HL-60 (cell line): ENCODE data around the gene TEDDM1.

Source experiments
- DNase-seq, 2 experiments: peaks; one replicate each; pipeline ENCODE4 v3.0.0-alpha.2; 2010 to 2020; ENCODE audit warnings: low read depth in 1 of 2, low spot score in 1 of 2
- H3K27ac ChIP-seq: fragments of 250-450 bp; sonication (Bioruptor Pico); replicated peaks from 2 replicates; pipeline ENCODE4 v1.5.1; 2020; ENCODE audit warnings: mild to moderate bottlenecking, moderate library complexity
- H3K27me3 ChIP-seq: fragments of 250-450 bp; sonication (Bioruptor Pico); 2 replicates; pipeline ENCODE4 v1.5.1; 2021; ENCODE audit warnings: mild to moderate bottlenecking, moderate library complexity; ENCODE audit not compliant: insufficient read depth, poor library complexity, severe bottlenecking
- H3K4me3 ChIP-seq: replicated peaks from 2 replicates; pipeline ENCODE4 v1.5.1; 2011; ENCODE audit warnings: mild to moderate bottlenecking, control low read depth, low read length; ENCODE audit not compliant: insufficient read depth
- GABPA ChIP-seq: IDR thresholded peaks from 2 replicates; pipeline ENCODE4 v1.6.1; 2012; ENCODE audit warnings: low read depth
- POLR2AphosphoS5 ChIP-seq: IDR thresholded peaks from 2 replicates; pipeline ENCODE4 v1.6.1; 2012; ENCODE audit warnings: low read depth
- SPI1 ChIP-seq: IDR thresholded peaks from 2 replicates; pipeline ENCODE4 v1.6.1; 2012; ENCODE audit warnings: low read depth, mild to moderate bottlenecking, borderline replicate concordance
- TF ChIP-seq, protein P1 (sequence below): IDR thresholded peaks from 2 replicates; pipeline ENCODE4 v1.6.1; 2012; ENCODE audit warnings: low read depth; ENCODE audit not compliant: insufficient replicate concordance
- TF ChIP-seq, protein P2 (sequence below): IDR thresholded peaks from one replicate; pipeline ENCODE4 v1.5.1; 2011; ENCODE audit warnings: low read length, control low read depth, inconsistent platforms; ENCODE audit not compliant: insufficient read depth

TEDDM1 gene

DNA sequence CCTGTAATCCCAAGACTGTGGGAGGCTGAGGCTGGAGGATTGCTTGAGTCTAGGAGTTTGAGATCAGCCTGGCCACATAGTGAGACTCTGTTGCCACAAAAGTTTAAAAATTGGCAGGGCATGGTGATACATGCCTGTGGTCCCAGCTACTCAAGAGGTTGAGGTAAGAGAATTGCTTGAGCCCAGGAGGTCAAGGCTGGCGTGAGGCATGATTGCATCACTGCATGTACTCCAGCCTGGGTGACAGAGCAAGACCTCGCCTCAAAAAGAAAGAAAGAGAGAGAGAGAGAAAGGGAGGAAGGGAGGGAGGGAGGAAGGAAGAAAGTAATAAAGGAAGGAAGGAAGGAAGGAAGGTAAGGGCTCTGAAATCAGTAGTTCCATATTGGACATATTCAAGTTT, 33.9 kb downstream of the TEDDM1 start:
- TF ChIP-seq, protein P1, sequence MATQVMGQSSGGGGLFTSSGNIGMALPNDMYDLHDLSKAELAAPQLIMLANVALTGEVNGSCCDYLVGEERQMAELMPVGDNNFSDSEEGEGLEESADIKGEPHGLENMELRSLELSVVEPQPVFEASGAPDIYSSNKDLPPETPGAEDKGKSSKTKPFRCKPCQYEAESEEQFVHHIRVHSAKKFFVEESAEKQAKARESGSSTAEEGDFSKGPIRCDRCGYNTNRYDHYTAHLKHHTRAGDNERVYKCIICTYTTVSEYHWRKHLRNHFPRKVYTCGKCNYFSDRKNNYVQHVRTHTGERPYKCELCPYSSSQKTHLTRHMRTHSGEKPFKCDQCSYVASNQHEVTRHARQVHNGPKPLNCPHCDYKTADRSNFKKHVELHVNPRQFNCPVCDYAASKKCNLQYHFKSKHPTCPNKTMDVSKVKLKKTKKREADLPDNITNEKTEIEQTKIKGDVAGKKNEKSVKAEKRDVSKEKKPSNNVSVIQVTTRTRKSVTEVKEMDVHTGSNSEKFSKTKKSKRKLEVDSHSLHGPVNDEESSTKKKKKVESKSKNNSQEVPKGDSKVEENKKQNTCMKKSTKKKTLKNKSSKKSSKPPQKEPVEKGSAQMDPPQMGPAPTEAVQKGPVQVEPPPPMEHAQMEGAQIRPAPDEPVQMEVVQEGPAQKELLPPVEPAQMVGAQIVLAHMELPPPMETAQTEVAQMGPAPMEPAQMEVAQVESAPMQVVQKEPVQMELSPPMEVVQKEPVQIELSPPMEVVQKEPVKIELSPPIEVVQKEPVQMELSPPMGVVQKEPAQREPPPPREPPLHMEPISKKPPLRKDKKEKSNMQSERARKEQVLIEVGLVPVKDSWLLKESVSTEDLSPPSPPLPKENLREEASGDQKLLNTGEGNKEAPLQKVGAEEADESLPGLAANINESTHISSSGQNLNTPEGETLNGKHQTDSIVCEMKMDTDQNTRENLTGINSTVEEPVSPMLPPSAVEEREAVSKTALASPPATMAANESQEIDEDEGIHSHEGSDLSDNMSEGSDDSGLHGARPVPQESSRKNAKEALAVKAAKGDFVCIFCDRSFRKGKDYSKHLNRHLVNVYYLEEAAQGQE: no peak
- TF ChIP-seq GABPA (no peak), POLR2AphosphoS5 (no peak), SPI1 (no peak)
- TF ChIP-seq, protein P2, sequence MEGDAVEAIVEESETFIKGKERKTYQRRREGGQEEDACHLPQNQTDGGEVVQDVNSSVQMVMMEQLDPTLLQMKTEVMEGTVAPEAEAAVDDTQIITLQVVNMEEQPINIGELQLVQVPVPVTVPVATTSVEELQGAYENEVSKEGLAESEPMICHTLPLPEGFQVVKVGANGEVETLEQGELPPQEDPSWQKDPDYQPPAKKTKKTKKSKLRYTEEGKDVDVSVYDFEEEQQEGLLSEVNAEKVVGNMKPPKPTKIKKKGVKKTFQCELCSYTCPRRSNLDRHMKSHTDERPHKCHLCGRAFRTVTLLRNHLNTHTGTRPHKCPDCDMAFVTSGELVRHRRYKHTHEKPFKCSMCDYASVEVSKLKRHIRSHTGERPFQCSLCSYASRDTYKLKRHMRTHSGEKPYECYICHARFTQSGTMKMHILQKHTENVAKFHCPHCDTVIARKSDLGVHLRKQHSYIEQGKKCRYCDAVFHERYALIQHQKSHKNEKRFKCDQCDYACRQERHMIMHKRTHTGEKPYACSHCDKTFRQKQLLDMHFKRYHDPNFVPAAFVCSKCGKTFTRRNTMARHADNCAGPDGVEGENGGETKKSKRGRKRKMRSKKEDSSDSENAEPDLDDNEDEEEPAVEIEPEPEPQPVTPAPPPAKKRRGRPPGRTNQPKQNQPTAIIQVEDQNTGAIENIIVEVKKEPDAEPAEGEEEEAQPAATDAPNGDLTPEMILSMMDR: no peak
- no peak overlapping the region for H3K27ac ChIP-seq
- no peak overlapping the region for H3K4me3 ChIP-seq
- DNase-seq: no peak
- no peaks in the 10 kb centered on the region for H3K27me3 ChIP-seq

DNA sequence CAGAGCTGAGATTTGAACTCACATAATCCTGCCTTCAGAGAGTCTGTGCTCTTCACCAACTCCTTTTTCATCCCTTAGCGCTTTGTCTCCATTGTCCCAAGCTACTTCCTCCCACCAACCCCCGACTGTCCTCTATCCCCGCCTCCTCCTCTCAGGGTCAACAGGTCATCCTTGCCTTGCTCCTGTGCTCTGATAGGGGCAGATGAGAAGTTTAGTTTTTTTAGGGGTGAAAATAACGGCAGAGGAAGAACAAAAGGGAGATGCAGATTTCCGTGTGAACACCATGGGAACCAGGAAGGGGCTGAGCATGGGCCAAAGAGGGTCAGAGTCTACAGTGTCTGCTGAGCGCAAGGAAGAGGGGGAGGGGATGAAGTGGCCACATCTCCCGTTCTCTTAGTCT, 40.8 kb downstream of the TEDDM1 start:
- H3K27me3 ChIP-seq: no peaks in the 10 kb centered on the region
- DNase-seq: no peak
- TF ChIP-seq SPI1 (no peak), POLR2AphosphoS5 (no peak), GABPA (no peak)
- TF ChIP-seq, protein P2: no peak
- TF ChIP-seq, protein P1: no peak
- no peak overlapping the region for H3K4me3 ChIP-seq
- H3K27ac ChIP-seq: no peak overlapping the region

DNA sequence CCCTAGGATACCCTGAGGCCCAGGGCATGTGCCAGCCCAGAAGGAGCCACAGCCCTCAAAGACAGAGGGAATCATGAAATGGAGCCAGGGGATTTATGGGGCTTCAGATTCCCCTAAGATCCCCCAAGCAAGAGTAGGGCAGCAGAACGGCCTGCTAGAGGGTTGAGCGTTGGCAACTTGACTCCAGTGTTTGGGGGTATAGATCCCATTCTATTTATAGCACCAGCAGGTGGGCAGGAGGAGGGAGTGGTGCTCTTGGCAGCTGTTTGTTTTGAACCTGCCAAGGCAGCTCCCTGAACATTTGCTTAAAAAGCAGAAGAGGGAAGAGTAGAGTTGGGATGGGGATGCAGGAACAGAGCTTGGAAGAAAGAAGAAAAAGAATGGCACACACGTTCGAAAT, 42.6 kb downstream of the TEDDM1 start:
- no peak overlapping the region for H3K27ac ChIP-seq
- no peaks in the 10 kb centered on the region for H3K27me3 ChIP-seq
- no peak overlapping the region for H3K4me3 ChIP-seq
- TF ChIP-seq SPI1: no peak
- TF ChIP-seq, protein P2: no peak
- no peak for TF ChIP-seq POLR2AphosphoS5
- no peak for TF ChIP-seq GABPA
- TF ChIP-seq, protein P1: no peak
- DNase-seq: no peak
